Cardiac muscle cell (in vitro differentiated cells and primary cell): ENCODE data around the gene ABCA1. TPM values are rescaled to one million over a fixed set of nuclear protein-coding genes. Genes with fewer than 3 reads are reported as not detected.

Experiments
- DNase-seq, 2 donors: peaks; one replicate each; pipeline versions ENCODE4 v3.0.0 to v3.0.0-alpha.2; 2010 to 2017; ENCODE audit warnings: low read depth in 1 of 2, low spot score in 1 of 2
- H3K27ac ChIP-seq: fragments of 200-600 bp; sonication (generic); 2 replicates; pipeline ENCODE4 v1.5.1; 2016
- H3K27me3 ChIP-seq: fragments of 200-600 bp; sonication (generic); 2 replicates; pipeline ENCODE4 v1.6.0; 2016; ENCODE audit warnings: control low read depth
- H3K36me3 ChIP-seq: fragments of 200-600 bp; sonication (generic); 2 replicates; pipeline ENCODE4 v1.5.1; 2016; ENCODE audit warnings: control low read depth
- H3K4me1 ChIP-seq: fragments of 200-600 bp; sonication (generic); 2 replicates; pipeline ENCODE4 v1.8.1; 2017; ENCODE audit warnings: low read depth, mild to moderate bottlenecking, mixed run types
- H3K4me3 ChIP-seq: fragments of 200-600 bp; sonication (generic); 2 replicates; pipeline ENCODE4 v1.5.1; 2016; ENCODE audit warnings: mild to moderate bottlenecking
- H3K9me3 ChIP-seq: fragments of 200-600 bp; sonication (generic); 2 replicates; pipeline ENCODE4 v1.5.1; 2017; ENCODE audit warnings: low read depth, mild to moderate bottlenecking, control low read depth
- CTCF ChIP-seq: IDR thresholded peaks from 2 replicates; pipeline ENCODE4 v1.5.1; 2012; ENCODE audit warnings: low read depth, mild to moderate bottlenecking, low read length
- polyA plus RNA-seq: library from polyadenylated mRNA; unstranded; fragments of >200 nt; fragmentation: Nextera tagmentation; extraction: Ambion mirVana; gene quantifications from 2 replicates; pipeline ENCODE4 v1.2.1, GENCODE V29; 2016
- total RNA-seq: library from RNA; depleted of rRNA; stranded (reverse); fragments of >200 nt; gene quantifications from 2 replicates; pipeline ENCODE4 v1.2.3, GENCODE V29; 2016

The ABCA1 gene
- total and polyA plus RNA-seq, 2 experiments from 2014 or later = 2.5 to 23.0 TPM

GRCh38 chr9:104905931-104906330 lies 22.0 kb downstream of the ABCA1 start:
- Histone ChIP-seq H3K4me1 (peaks cover 24% of the 10 kb centered on the region), H3K27ac (no peak overlapping the region), H3K4me3 (no peak overlapping the region), H3K27me3 (no peaks in the 10 kb centered on the region), H3K9me3 (no peaks in the 10 kb centered on the region), H3K36me3 (no peaks in the 10 kb centered on the region)
- no peak for TF ChIP-seq CTCF
- DNase-seq = peak in 1 of 2 donors; percentile 84

GRCh38 chr9:104905153-104905901 lies 22.6 kb downstream of the ABCA1 start:
- Histone ChIP-seq H3K9me3 (no peaks in the 10 kb centered on the region), H3K4me1 (peaks cover 21% of the 10 kb centered on the region), H3K27me3 (no peaks in the 10 kb centered on the region), H3K36me3 (no peaks in the 10 kb centered on the region), H3K27ac (no peak overlapping the region), H3K4me3 (no peak overlapping the region)
- no peak for TF ChIP-seq CTCF
- no peak for DNase-seq

- TF ChIP-seq CTCF = no peak
- peak in 1 of 2 donors; percentile 62 for DNase-seq
- Histone ChIP-seq H3K36me3 (no peaks in the 10 kb centered on the region), H3K9me3 (no peaks in the 10 kb centered on the region), H3K27ac (no peak overlapping the region), H3K27me3 (no peaks in the 10 kb centered on the region), H3K4me3 (no peak overlapping the region), H3K4me1 (peaks cover 16% of the 10 kb centered on the region)
Observed at GRCh38 chr9:104903609-104904008, 24.3 kb downstream of the ABCA1 start.

GRCh38 chr9:104900871-104901270 lies 27.1 kb downstream of the ABCA1 start:
- no peak overlapping the region for H3K27ac ChIP-seq
- TF ChIP-seq CTCF = no peak
- no peak overlapping the region for H3K4me3 ChIP-seq
- H3K9me3 ChIP-seq = no peaks in the 10 kb centered on the region
- H3K27me3 ChIP-seq = no peaks in the 10 kb centered on the region
- peaks cover 15% of the 10 kb centered on the region for H3K4me1 ChIP-seq
- H3K36me3 ChIP-seq = no peaks in the 10 kb centered on the region
- DNase-seq = peak in 1 of 2 donors; percentile 40

- Histone ChIP-seq H3K9me3 (no peaks in the 10 kb centered on the region), H3K36me3 (no peaks in the 10 kb centered on the region), H3K27ac (no peak overlapping the region), H3K27me3 (no peaks in the 10 kb centered on the region), H3K4me3 (no peak overlapping the region), H3K4me1 (peaks cover 15% of the 10 kb centered on the region)
- TF ChIP-seq CTCF = no peak
- no peak for DNase-seq
Observed at GRCh38 chr9:104900324-104900723, 27.6 kb downstream of the ABCA1 start.
